Panc1 (cell line): ENCODE results near the gene ITGB3. TPM values are rescaled to one million over a fixed set of nuclear protein-coding genes. Genes with fewer than 3 reads are reported as not detected.

ENCODE experiments used
- ATAC-seq: fragments of 200-7000 bp; cut with Tn5 transposase; 2 replicates; pipeline ENCODE4 v1.9.1; 2020; ENCODE audit warnings: mild to moderate bottlenecking, moderate library complexity
- BruUV-seq: library from RNA; stranded (reverse); fragments of 400-500 nt; replicated peaks from 2 replicates; lab custom pipeline; 2021; lab: Mats Ljungman, UMichigan
- CTCF ChIA-PET: fragments of 300-600 bp; sonication (Branson Sonifier 250); formaldehyde crosslinking; loops from one replicate; lab custom pipeline; 2022; ENCODE audit warnings: antibody characterized with exemption; lab: Charles Lee
- POLR2A ChIA-PET: fragments of 300-600 bp; sonication (Branson Sonifier 250); formaldehyde crosslinking; loops from one replicate; lab custom pipeline; 2022; ENCODE audit warnings: antibody characterized with exemption; lab: Charles Lee
- DNase-seq: peaks from one replicate; pipeline ENCODE4 v3.0.0-alpha.2; 2010; ENCODE audit warnings: low read depth, low spot score
- H3K27ac ChIP-seq: 2 replicates; pipeline ENCODE4 v1.5.1; 2011; ENCODE audit warnings: mild to moderate bottlenecking, low read length, inconsistent platforms
- H3K27me3 ChIP-seq: fragments of 200-500 bp; sonication (Bioruptor generic); 2 replicates; pipeline ENCODE4 v1.6.0; 2014; ENCODE audit warnings: low read length, inconsistent platforms; ENCODE audit not compliant: control insufficient read depth, insufficient read depth
- H3K36me3 ChIP-seq: fragments of 200-500 bp; sonication (Bioruptor generic); 2 replicates; pipeline ENCODE4 v1.5.1; 2014; ENCODE audit warnings: inconsistent platforms, mild to moderate bottlenecking, low read length, moderate library complexity; ENCODE audit not compliant: control insufficient read depth, insufficient read depth
- H3K4me1 ChIP-seq: 2 replicates; pipeline ENCODE4 v1.5.1; 2011; ENCODE audit warnings: inconsistent platforms, mild to moderate bottlenecking, low read length, moderate library complexity; ENCODE audit not compliant: control insufficient read depth, insufficient read depth
- H3K4me3 ChIP-seq, 2 experiments: 2 replicates each; pipeline ENCODE4 v1.5.1; 2011 to 2012; ENCODE audit warnings: low read depth in 2 of 2, low read length in 2 of 2, mild to moderate bottlenecking in 2 of 2, inconsistent platforms in 1 of 2, moderate library complexity in 1 of 2
- H3K9me3 ChIP-seq: fragments of 200-500 bp; sonication (Bioruptor generic); 2 replicates; pipeline ENCODE4 v1.5.1; 2014; ENCODE audit warnings: low read depth, mild to moderate bottlenecking, inconsistent platforms, low read length, moderate library complexity; ENCODE audit not compliant: control insufficient read depth, insufficient read depth
- CTCF ChIP-seq: fragments of 450-650 bp; IDR thresholded peaks from 2 replicates; pipeline ENCODE4 v1.5.1; 2017; ENCODE audit warnings: mild to moderate bottlenecking
- POLR2AphosphoS5 ChIP-seq: IDR thresholded peaks from 2 replicates; pipeline ENCODE4 v1.6.1; 2012; ENCODE audit warnings: mild to moderate bottlenecking, low read depth, low read length, moderate library complexity
- REST ChIP-seq, 2 experiments: IDR thresholded peaks; 2 replicates each; pipeline ENCODE4 v1.6.1; 2011 to 2012; ENCODE audit warnings: low read depth in 2 of 2, control low read depth in 1 of 2, low read length in 1 of 2, mild to moderate bottlenecking in 1 of 2, moderate library complexity in 1 of 2; ENCODE audit not compliant: insufficient read depth in 1 of 2
- SIN3A ChIP-seq: IDR thresholded peaks from 2 replicates; pipeline ENCODE4 v1.6.1; 2012; ENCODE audit warnings: low read depth, mild to moderate bottlenecking, low read length, moderate library complexity, borderline replicate concordance; ENCODE audit not compliant: insufficient read depth
- TCF7L2 ChIP-seq: IDR thresholded peaks from 2 replicates; pipeline ENCODE4 v1.6.1; 2011; ENCODE audit warnings: mild to moderate bottlenecking, low read depth, low read length, inconsistent platforms
- in situ Hi-C: cut with HindIII; loops from 2 replicates; pipeline ENCODE4 v1.10.0; 2016; ENCODE audit warnings: low sequenced_read_pairs, low pct_unique_long_range_greater_than_20kb
- intact Hi-C: fragments of 100-400 bp; cut with micrococcal nuclease; formaldehyde crosslinking; loops from one replicate; pipeline ENCODE4 v1.10.0; 2022; ENCODE audit not compliant: unreplicated experiment
- total RNA-seq: library from RNA; stranded (reverse); gene quantifications from one replicate; pipeline ENCODE4 v1.2.1, GENCODE V29; 2021; ENCODE audit not compliant: unreplicated experiment

Gene ITGB3
- total RNA-seq, 1 experiment from 2014 or later, result 17.6 TPM

DNA sequence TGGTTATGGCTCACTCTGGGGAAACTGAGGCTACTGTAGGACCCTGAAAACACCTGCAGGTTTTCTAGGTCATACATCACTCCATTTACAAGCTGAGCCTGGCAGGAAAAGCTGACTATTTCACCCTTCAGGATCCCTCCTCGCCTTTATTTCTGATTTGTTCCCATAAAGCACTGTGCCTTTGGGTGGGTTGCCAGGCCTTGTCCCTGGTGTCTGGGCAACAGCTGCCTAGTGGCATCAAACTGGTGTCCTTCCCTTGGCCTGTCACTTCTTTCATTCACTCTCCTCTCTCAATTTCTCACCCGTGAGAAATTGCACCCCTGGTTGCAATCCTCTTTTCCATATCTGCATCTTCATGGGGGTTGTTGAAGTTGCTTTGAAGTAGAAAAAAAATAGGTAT, 42.8 kb upstream of the ITGB3 start:
- DNase-seq (no peak), ATAC-seq (no peak)
- Histone ChIP-seq H3K27me3 (no peaks in the 10 kb centered on the region), H3K36me3 (no peaks in the 10 kb centered on the region), H3K4me3 (no peak overlapping the region), H3K4me1 (no peaks in the 10 kb centered on the region), H3K27ac (no peak overlapping the region), H3K9me3 (no peaks in the 10 kb centered on the region)
- intact Hi-C loops (no loop called here), in situ Hi-C loops (no loop called here)
- no TSS peak for BruUV-seq
- CTCF ChIA-PET, result no interaction called here
- POLR2A ChIA-PET, result no interaction called here
- TF ChIP-seq CTCF (no peak), SIN3A (no peak), TCF7L2 (no peak), REST (IDR thresholded peaks at IDR 0.05; ENCODE audit: insufficient read depth in 1 of 2, low read depth in 2 of 2, low read length in 1 of 2) (no peak), POLR2AphosphoS5 (no peak)

- TF ChIP-seq CTCF (no peak), SIN3A (no peak), POLR2AphosphoS5 (no peak), TCF7L2 (no peak), REST (IDR thresholded peaks at IDR 0.05; ENCODE audit: insufficient read depth in 1 of 2, low read depth in 2 of 2, low read length in 1 of 2) (no peak)
- in situ Hi-C loops, result no loop called here
- DNase-seq (no peak), ATAC-seq (no peak)
- Histone ChIP-seq H3K4me1 (no peaks in the 10 kb centered on the region), H3K27ac (no peak overlapping the region), H3K36me3 (no peaks in the 10 kb centered on the region), H3K9me3 (no peaks in the 10 kb centered on the region), H3K4me3 (no peak overlapping the region), H3K27me3 (no peaks in the 10 kb centered on the region)
- CTCF ChIA-PET, result no interaction called here
- POLR2A ChIA-PET, result no interaction called here
- BruUV-seq, result no TSS peak
- intact Hi-C loops, result no loop called here
Measured at GRCh38 chr17:47212458-47212857, 41.2 kb upstream of the ITGB3 start.
